Spleen (tissue), 11 donors: ENCODE measurements around the gene PRDX2. TPM values are rescaled to one million over a fixed set of nuclear protein-coding genes. Genes with fewer than 3 reads are reported as not detected.
A peak's percentile ranks its signal among the peaks of the same experiment; 100 is the strongest.

Source experiments
- DNase-seq: peaks from one replicate; pipeline ENCODE4 v3.0.0-alpha.2; 2020
- H3K27ac ChIP-seq, 8 donors: fragments of 200-600 bp; sonication (generic) in 7 of 8; 1 replicate in 4 of 8; 2 replicates in 4 of 8; pipeline versions ENCODE4 v1.5.0 to v1.8.0; 2016 to 2021; ENCODE audit warnings: inconsistent platforms in 4 of 8, mild to moderate bottlenecking in 4 of 8, moderate library complexity in 1 of 8
- H3K27me3 ChIP-seq, 7 donors: fragments of 200-600 bp; sonication (generic) in 6 of 7; replicated peaks in 1 of 7; 1 replicate in 4 of 7; 2 replicates in 3 of 7; pipeline versions ENCODE4 v1.5.0 to v1.8.0; 2016 to 2021; ENCODE audit warnings: inconsistent platforms in 3 of 7, mild to moderate bottlenecking in 1 of 7
- H3K36me3 ChIP-seq, 6 donors: fragments of 200-600 bp; sonication (generic) in 5 of 6; 1 replicate in 4 of 6; 2 replicates in 2 of 6; pipeline versions ENCODE4 v1.5.0 to v1.8.0; 2016 to 2021; ENCODE audit warnings: inconsistent platforms in 2 of 6
- H3K4me1 ChIP-seq, 6 donors: fragments of 200-600 bp; sonication (generic) in 5 of 6; 1 replicate in 3 of 6; 2 replicates in 3 of 6; pipeline versions ENCODE4 v1.5.0 to v1.8.0; 2016 to 2021; ENCODE audit warnings: inconsistent platforms in 3 of 6
- H3K4me3 ChIP-seq, 8 donors: fragments of 200-600 bp; sonication (generic) in 7 of 8; 1 replicate in 4 of 8; 2 replicates in 4 of 8; pipeline versions ENCODE4 v1.5.0 to v1.8.0; 2016 to 2021; ENCODE audit warnings: inconsistent platforms in 4 of 8, mild to moderate bottlenecking in 4 of 8, moderate library complexity in 2 of 8
- H3K9me3 ChIP-seq, 8 donors: fragments of 200-600 bp; sonication (generic) in 7 of 8; 1 replicate in 4 of 8; 2 replicates in 4 of 8; pipeline versions ENCODE4 v1.5.0 to v1.8.0; 2016 to 2021; ENCODE audit warnings: inconsistent platforms in 4 of 8
- CTCF ChIP-seq, 11 experiments: fragments of 200-600 bp in 7 of 11; fragments of 450-650 bp in 4 of 11; sonication (generic) in 4 of 11; IDR thresholded peaks in 8 of 11; conservative IDR thresholded peaks in 3 of 11; 1 replicate in 7 of 11; 2 replicates in 4 of 11; pipeline versions ENCODE4 v1.4.0 to v1.8.0; 2016 to 2021; ENCODE audit warnings: antibody characterized with exemption in 11 of 11, inconsistent platforms in 4 of 11, mild to moderate bottlenecking in 1 of 11
- POLR2A ChIP-seq, 3 donors: fragments of 450-650 bp; IDR thresholded peaks; one replicate each; pipeline ENCODE4 v1.5.1; 2017; ENCODE audit warnings: antibody characterized with exemption in 3 of 3, mild to moderate bottlenecking in 1 of 3
- POLR2AphosphoS5 ChIP-seq, 3 donors: sonication (generic); formaldehyde crosslinking; IDR thresholded peaks; one replicate each; pipeline ENCODE4 v1.5.1; 2017; ENCODE audit warnings: antibody characterized with exemption in 3 of 3
- WGBS, 5 donors: extraction: QIAGEN DNeasy Blood & Tissue Kit in 3 of 5; methylation state at CpG; one replicate each; pipeline versions ENCODE4 v1.1.5 to v1.1.7; 2013 to 2018; 5-methylcytosine and 5-hydroxymethylcytosine counted together
- intact Hi-C: fragments of 100-400 bp; cut with DNase I; formaldehyde crosslinking; loops from one replicate; pipeline ENCODE4 v1.15.0; 2023; ENCODE audit warnings: low total_unique reads
- polyA plus RNA-seq, 3 donors: library from polyadenylated mRNA; stranded (reverse); fragments of 200-250 nt; gene quantifications; one replicate each; pipeline ENCODE4 v1.2.1, GENCODE V29; 2013
- total RNA-seq, 7 donors: library from RNA; depleted of rRNA in 3 of 7; stranded (reverse); fragments of >200 nt in 3 of 7; fragmentation: NEBNext Ultra II Directional in 4 of 7; extraction: Animal tissue kit (Norgen Biotek cat#: 25700) in 4 of 7; gene quantifications; one replicate each; pipeline versions ENCODE4 v1.1.0 to v1.2.1, GENCODE V29; 2016 to 2021
- donor health status: healthy with polysubstance abuse.
- donor health status: DM: no; HTN: no; CAD: no; lungs with moderate emphysema.
- donor health status: DM: no; HTN: no; CAD: no.
- donor health status: Bipolar disorder and iron deficiency.
- donor health status: healthy.
- donor health status: DM: no; HTN: no; CAD: no.
- donor health status: DM: yes; HTN: yes; CAD: no.

PRDX2 gene
- total and polyA plus RNA-seq, 10 donors = 78.3 to 203 (median 117) TPM

DNA sequence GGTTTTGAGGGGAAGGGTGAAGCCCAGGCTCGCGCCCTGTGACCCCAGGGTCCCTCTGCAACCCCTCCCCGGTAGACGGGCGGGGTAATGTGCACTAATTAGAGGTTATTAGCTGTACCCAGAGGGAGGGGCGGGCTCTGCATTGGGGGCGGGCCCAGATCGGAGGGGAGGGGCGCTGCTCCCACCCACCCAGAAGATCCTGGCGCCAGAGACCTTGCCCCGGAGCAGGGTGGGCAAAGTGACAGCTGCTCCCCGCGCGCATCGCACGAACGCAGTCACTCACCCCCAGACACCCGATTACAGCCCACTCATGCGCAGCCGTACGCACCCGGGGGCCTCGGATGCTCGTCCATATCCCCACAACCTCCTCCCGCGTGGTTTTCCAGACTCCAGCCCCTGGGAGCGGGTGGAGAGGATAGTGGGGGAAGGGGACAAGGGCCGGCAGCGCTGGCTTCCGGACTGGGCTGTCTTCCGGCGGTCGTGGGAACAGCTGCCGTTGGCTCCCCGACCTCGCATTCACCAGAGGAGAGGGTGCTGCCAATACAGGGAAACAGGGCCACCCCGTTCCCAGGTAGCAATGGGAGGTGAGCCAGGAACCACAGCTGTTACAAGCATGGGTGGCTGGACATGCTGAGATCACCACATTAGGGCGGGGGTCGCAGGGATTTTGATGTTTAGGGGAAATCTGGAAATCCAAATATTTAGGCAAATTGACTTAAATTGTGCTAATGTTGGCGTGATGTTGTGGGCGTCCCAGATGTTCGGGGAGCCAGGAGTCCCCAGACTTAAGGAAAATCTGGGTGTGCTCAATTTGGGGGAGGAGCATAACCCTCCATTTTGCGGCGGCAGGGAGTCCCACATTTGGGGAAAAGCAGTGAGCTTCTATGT is 23.3 kb downstream of the PRDX2 start:
- Histone ChIP-seq H3K4me1 (peaks cover 36 to 78% (median 68%) of the 10 kb centered on the region in 6 donors), H3K27ac (peak overlapping the region; percentile 79 to 98 (median 96)), H3K9me3 (no peaks in the 10 kb centered on the region), H3K36me3 (no peaks in the 10 kb centered on the region), H3K27me3 (no peaks in the 10 kb centered on the region), H3K4me3 (peak overlapping the region; percentile 31 to 79 (median 56))
- 2 to 5% (median 3%) methylated on average over 30 to 44 of the region's 44 CpGs for WGBS, 5 donors
- DNase-seq = peak; percentile 92
- intact Hi-C loops = no loop called here
- TF ChIP-seq CTCF (IDR thresholded peaks at IDR 0.05 in 8 of 11, conservative IDR thresholded peaks at IDR 0.05 in 3 of 11) (no peak), POLR2AphosphoS5 (IDR thresholded peaks at IDR 0.05) (peak; percentile 71 to 87 (median 74)), POLR2A (IDR thresholded peaks at IDR 0.05) (no peak)

- 11 to 13% (median 12%) methylated on average over 42 to 43 of the region's 43 CpGs for WGBS, 5 donors
- no peaks in the 10 kb centered on the region for H3K36me3 ChIP-seq
- peaks cover 32 to 70% (median 60%) of the 10 kb centered on the region in 6 donors for H3K4me1 ChIP-seq
- intact Hi-C loops = no loop called here
- peak; percentile 88 to 98 (median 97) for TF ChIP-seq CTCF (IDR thresholded peaks at IDR 0.05 in 8 of 11, conservative IDR thresholded peaks at IDR 0.05 in 3 of 11)
- TF ChIP-seq POLR2AphosphoS5 (IDR thresholded peaks at IDR 0.05) = peak; percentile 64 to 89 (median 72)
- TF ChIP-seq POLR2A (IDR thresholded peaks at IDR 0.05) = no peak
- peak; percentile 96 for DNase-seq
- peak overlapping the region; percentile 31 to 79 (median 56) for H3K4me3 ChIP-seq
- H3K27ac ChIP-seq = peak overlapping the region; percentile 79 to 98 (median 96)
- H3K9me3 ChIP-seq = no peaks in the 10 kb centered on the region
- H3K27me3 ChIP-seq = no peaks in the 10 kb centered on the region
Measured at GRCh38 chr19:12777217-12778016, 24.2 kb downstream of the PRDX2 start.

GRCh38 chr19:12774588-12775555 is 26.7 kb downstream of the PRDX2 start, which contains the start of gene HOOK2:
Gene HOOK2, minus strand, starts transcription at chr19:12775552. Its CDS starts 103 bp downstream, at chr19:12775449.
- Histone ChIP-seq H3K27ac (peak within 1 kb of the TSS; percentile 72 to 98 (median 76)), H3K4me1 (peaks cover 23 to 48% (median 43%) of the 10 kb centered on the region in 6 donors), H3K9me3 (no peaks in the 10 kb centered on the region), H3K27me3 (no peaks in the 10 kb centered on the region), H3K4me3 (peak within 1 kb of the TSS; percentile 53 to 76 (median 62)), H3K36me3 (peaks cover 0 to 5% (median 0%) of the 10 kb centered on the region in 6 donors)
- intact Hi-C loops = loop anchor here (5.0 kb wide), 1 partner anchor 32 kb away; the partner anchor contains the start of gene RNASEH2A
- TF ChIP-seq POLR2A (IDR thresholded peaks at IDR 0.05) = no peak
- no peak for TF ChIP-seq POLR2AphosphoS5 (IDR thresholded peaks at IDR 0.05)
- TF ChIP-seq CTCF (IDR thresholded peaks at IDR 0.05 in 8 of 11, conservative IDR thresholded peaks at IDR 0.05 in 3 of 11) = no peak
- DNase-seq = peak; percentile 93
- WGBS, 5 donors = 23 to 40% (median 24%) methylated on average over 25 to 58 of the region's 58 CpGs
